Measurements from ENCODE around the gene DUOXA1. TPM values are rescaled to one million over a fixed set of nuclear protein-coding genes. Genes with fewer than 3 reads are reported as not detected.

DUOXA1 gene
- total RNA-seq, 1 experiment from 2014 or later: 0.09 TPM

- Mint-ChIP-seq H3K27ac (no peak overlapping the region), H3K9me3 (no peaks in the 10 kb centered on the region), H3K27me3 (ENCODE audit: low read depth) (peaks cover 31% of the 10 kb centered on the region), H3K4me1 (peaks cover 2% of the 10 kb centered on the region; the same call in 1 of the 2 replicates), H3K4me3 (no peak overlapping the region), H3K36me3 (no peaks in the 10 kb centered on the region)
- TF ChIP-seq ELF4 (CRISPR knock-in tag; IDR thresholded peaks at IDR 0.05; ENCODE audit: low read depth) (no peak), ESRRA (CRISPR knock-in tag; IDR thresholded peaks at IDR 0.05; ENCODE audit: borderline replicate concordance) (no peak), PRRX2 (CRISPR knock-in tag; IDR thresholded peaks at IDR 0.05) (no peak), CREM (CRISPR knock-in tag; IDR thresholded peaks at IDR 0.05) (no peak), JUN (CRISPR knock-in tag; IDR thresholded peaks at IDR 0.05) (no peak), CBFB (CRISPR knock-in tag; IDR thresholded peaks at IDR 0.05; ENCODE audit: low read depth) (no peak), NFE2L1 (CRISPR knock-in tag; IDR thresholded peaks at IDR 0.05) (no peak), HMGXB4 (CRISPR knock-in tag; IDR thresholded peaks at IDR 0.05) (no peak), MAX (CRISPR knock-in tag; IDR thresholded peaks at IDR 0.05) (no peak), E2F1 (CRISPR knock-in tag; IDR thresholded peaks at IDR 0.05) (no peak), ZNF671 (CRISPR knock-in tag; IDR thresholded peaks at IDR 0.05) (no peak), SOX15 (CRISPR knock-in tag; IDR thresholded peaks at IDR 0.05) (no peak), NFYB (CRISPR knock-in tag; conservative IDR thresholded peaks at IDR 0.05; ENCODE audit: low read depth) (no peak)
- TF ChIP-seq, protein P1, sequence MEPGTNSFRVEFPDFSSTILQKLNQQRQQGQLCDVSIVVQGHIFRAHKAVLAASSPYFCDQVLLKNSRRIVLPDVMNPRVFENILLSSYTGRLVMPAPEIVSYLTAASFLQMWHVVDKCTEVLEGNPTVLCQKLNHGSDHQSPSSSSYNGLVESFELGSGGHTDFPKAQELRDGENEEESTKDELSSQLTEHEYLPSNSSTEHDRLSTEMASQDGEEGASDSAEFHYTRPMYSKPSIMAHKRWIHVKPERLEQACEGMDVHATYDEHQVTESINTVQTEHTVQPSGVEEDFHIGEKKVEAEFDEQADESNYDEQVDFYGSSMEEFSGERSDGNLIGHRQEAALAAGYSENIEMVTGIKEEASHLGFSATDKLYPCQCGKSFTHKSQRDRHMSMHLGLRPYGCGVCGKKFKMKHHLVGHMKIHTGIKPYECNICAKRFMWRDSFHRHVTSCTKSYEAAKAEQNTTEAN (CRISPR knock-in tag; IDR thresholded peaks at IDR 0.05): no peak
- TF ChIP-seq, protein P2, sequence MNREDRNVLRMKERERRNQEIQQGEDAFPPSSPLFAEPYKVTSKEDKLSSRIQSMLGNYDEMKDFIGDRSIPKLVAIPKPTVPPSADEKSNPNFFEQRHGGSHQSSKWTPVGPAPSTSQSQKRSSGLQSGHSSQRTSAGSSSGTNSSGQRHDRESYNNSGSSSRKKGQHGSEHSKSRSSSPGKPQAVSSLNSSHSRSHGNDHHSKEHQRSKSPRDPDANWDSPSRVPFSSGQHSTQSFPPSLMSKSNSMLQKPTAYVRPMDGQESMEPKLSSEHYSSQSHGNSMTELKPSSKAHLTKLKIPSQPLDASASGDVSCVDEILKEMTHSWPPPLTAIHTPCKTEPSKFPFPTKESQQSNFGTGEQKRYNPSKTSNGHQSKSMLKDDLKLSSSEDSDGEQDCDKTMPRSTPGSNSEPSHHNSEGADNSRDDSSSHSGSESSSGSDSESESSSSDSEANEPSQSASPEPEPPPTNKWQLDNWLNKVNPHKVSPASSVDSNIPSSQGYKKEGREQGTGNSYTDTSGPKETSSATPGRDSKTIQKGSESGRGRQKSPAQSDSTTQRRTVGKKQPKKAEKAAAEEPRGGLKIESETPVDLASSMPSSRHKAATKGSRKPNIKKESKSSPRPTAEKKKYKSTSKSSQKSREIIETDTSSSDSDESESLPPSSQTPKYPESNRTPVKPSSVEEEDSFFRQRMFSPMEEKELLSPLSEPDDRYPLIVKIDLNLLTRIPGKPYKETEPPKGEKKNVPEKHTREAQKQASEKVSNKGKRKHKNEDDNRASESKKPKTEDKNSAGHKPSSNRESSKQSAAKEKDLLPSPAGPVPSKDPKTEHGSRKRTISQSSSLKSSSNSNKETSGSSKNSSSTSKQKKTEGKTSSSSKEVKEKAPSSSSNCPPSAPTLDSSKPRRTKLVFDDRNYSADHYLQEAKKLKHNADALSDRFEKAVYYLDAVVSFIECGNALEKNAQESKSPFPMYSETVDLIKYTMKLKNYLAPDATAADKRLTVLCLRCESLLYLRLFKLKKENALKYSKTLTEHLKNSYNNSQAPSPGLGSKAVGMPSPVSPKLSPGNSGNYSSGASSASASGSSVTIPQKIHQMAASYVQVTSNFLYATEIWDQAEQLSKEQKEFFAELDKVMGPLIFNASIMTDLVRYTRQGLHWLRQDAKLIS (CRISPR knock-in tag; IDR thresholded peaks at IDR 0.05; ENCODE audit: borderline replicate concordance): no peak
- TF ChIP-seq, protein P3, sequence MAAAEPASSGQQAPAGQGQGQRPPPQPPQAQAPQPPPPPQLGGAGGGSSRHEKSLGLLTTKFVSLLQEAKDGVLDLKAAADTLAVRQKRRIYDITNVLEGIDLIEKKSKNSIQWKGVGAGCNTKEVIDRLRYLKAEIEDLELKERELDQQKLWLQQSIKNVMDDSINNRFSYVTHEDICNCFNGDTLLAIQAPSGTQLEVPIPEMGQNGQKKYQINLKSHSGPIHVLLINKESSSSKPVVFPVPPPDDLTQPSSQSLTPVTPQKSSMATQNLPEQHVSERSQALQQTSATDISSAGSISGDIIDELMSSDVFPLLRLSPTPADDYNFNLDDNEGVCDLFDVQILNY (CRISPR knock-in tag; IDR thresholded peaks at IDR 0.05): no peak
- TF ChIP-seq, protein P4, sequence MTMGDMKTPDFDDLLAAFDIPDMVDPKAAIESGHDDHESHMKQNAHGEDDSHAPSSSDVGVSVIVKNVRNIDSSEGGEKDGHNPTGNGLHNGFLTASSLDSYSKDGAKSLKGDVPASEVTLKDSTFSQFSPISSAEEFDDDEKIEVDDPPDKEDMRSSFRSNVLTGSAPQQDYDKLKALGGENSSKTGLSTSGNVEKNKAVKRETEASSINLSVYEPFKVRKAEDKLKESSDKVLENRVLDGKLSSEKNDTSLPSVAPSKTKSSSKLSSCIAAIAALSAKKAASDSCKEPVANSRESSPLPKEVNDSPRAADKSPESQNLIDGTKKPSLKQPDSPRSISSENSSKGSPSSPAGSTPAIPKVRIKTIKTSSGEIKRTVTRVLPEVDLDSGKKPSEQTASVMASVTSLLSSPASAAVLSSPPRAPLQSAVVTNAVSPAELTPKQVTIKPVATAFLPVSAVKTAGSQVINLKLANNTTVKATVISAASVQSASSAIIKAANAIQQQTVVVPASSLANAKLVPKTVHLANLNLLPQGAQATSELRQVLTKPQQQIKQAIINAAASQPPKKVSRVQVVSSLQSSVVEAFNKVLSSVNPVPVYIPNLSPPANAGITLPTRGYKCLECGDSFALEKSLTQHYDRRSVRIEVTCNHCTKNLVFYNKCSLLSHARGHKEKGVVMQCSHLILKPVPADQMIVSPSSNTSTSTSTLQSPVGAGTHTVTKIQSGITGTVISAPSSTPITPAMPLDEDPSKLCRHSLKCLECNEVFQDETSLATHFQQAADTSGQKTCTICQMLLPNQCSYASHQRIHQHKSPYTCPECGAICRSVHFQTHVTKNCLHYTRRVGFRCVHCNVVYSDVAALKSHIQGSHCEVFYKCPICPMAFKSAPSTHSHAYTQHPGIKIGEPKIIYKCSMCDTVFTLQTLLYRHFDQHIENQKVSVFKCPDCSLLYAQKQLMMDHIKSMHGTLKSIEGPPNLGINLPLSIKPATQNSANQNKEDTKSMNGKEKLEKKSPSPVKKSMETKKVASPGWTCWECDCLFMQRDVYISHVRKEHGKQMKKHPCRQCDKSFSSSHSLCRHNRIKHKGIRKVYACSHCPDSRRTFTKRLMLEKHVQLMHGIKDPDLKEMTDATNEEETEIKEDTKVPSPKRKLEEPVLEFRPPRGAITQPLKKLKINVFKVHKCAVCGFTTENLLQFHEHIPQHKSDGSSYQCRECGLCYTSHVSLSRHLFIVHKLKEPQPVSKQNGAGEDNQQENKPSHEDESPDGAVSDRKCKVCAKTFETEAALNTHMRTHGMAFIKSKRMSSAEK (CRISPR knock-in tag; IDR thresholded peaks at IDR 0.05; ENCODE audit: borderline replicate concordance): no peak
- ChIA-PET POLR2A (no interaction called here), CTCF (interaction anchor here (0.6 to 2.6 kb wide), 5 partner anchors 14 to 37 kb away, joined by 3 to 9 read pairs (median 5); no protein-coding TSS in a partner anchor)
- DNase-seq (ENCODE audit: low spot score) (no peak), ATAC-seq (no peak)
Observed at GRCh38 chr15:45141386-45141785, 11.7 kb upstream of the DUOXA1 start.
